Activated naive CD8-positive, alpha-beta T cell (primary cell): ENCODE data around the gene CDH22.

Experiments used
- H3K27ac Mint-ChIP-seq: one replicate; pipeline ENCODE4 v1.8.0; 2021; ENCODE audit warnings: mixed read lengths
- H3K27me3 Mint-ChIP-seq: one replicate; pipeline ENCODE4 v1.8.0; 2021; ENCODE audit warnings: mixed read lengths
- H3K36me3 Mint-ChIP-seq: one replicate; pipeline ENCODE4 v1.8.0; 2021; ENCODE audit warnings: mixed read lengths
- H3K4me1 Mint-ChIP-seq: one replicate; pipeline ENCODE4 v1.8.0; 2021; ENCODE audit warnings: low read depth, mixed read lengths
- H3K4me3 Mint-ChIP-seq: one replicate; pipeline ENCODE4 v1.8.0; 2021; ENCODE audit warnings: mild to moderate bottlenecking, mixed read lengths
- H3K9me3 Mint-ChIP-seq: one replicate; pipeline ENCODE4 v1.8.0; 2021; ENCODE audit warnings: low read depth, mixed read lengths

The CDH22 gene

DNA sequence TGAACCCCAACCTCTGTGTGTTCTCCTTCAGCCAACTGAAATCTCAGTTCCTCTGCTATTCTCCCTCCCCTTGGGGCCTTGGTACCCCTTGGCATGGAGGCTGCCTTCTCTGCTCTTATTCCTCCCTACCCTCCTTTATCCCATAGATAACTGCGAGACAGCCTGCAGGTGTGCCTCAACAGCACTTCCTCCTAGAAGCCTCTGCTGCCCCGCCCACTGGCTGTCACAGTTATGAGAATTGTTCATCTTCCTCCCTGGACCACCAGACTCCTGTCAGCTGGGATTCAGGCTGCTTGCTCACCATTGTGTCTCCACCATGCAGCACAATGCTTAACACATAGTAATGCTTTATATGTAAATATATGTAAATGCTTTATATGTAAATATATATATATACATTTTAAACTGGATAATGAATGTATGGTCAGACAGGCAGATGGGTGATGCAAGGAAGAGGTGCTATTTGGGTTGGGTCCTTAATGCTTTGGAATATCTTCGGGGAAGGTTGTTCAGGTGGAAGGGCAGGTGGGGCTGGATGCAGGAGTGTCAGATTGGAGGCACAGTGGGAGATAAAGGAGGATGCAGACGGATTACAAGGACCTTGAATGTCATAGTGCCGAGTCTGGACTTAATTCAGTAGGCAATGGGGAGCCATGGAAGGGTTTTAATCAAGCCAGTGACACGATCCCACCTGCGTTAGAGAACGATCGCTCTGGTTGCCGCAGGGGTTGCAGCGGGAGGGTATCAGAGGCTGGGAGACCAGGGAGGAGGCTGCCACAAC, 4.9 kb downstream of the CDH22 start:
- H3K36me3 Mint-ChIP-seq, result no peaks in the 10 kb centered on the region
- H3K4me1 Mint-ChIP-seq, result no peaks in the 10 kb centered on the region
- no peaks in the 10 kb centered on the region for H3K9me3 Mint-ChIP-seq
- no peak overlapping the region for H3K4me3 Mint-ChIP-seq
- H3K27ac Mint-ChIP-seq, result no peak overlapping the region
- peaks cover 9% of the 10 kb centered on the region for H3K27me3 Mint-ChIP-seq

DNA sequence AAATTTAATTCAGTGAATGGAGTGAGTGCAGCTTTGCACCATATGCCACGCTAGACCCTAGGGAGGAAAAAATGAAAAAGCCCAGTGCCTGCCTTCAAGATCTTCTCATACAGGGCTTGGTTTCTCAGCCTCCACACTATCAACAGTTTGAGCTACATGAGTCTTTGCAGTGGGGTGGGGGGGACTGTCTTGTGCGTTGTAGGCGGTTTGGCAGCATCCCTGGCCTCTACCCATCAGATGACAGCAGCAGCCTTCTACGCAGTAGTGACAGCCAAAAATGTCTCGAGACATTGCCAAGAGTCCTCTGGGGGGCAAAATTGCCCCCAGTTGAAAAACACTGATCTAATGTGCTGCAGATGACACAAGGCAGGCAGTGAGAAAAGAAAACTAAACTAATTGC, 6.2 kb downstream of the CDH22 start:
- Mint-ChIP-seq H3K9me3 (no peaks in the 10 kb centered on the region), H3K4me3 (no peak overlapping the region), H3K27ac (no peak overlapping the region), H3K27me3 (peaks cover 12% of the 10 kb centered on the region), H3K36me3 (no peaks in the 10 kb centered on the region), H3K4me1 (no peaks in the 10 kb centered on the region)

DNA sequence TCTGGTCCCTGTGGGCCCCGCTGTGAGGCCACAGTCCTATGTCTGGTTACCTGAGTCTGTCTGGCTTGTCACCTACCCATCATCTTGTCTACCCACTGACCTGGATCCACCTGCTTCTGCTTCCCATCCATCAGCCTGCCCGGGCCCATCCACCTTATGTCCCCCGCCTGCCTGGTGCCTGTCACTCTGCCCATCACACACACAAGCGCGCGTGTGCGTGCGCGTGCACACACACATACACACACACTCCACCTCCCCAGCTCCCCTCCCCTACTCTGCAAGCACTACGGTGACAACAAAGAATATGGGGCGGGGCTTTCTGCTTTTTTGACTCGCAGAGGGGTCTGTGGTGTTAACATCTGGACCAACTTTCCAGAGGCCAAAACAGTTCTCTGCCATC, 8.0 kb downstream of the CDH22 start:
- Mint-ChIP-seq H3K4me3 (no peak overlapping the region), H3K4me1 (no peaks in the 10 kb centered on the region), H3K27ac (no peak overlapping the region), H3K36me3 (no peaks in the 10 kb centered on the region), H3K9me3 (no peaks in the 10 kb centered on the region), H3K27me3 (peaks cover 14% of the 10 kb centered on the region)

DNA sequence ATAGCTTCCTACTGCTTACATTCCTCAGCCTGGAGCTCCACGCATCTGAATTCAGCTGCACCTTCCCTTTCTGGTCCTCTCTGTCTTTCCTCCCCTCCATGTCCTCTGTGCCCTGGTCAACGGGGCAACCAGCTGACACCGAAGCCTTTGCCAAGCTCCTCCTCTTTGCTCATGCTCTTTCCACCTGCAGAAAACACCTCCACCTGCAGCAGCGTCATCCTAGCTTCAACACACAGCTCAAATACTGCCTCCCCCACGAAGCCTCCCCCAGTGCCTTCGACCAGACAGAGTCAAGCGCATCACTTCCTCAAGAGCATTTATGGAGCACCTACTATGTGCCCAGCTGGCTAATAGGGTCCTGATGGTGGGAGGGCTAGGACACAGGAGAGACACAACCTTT, 9.2 kb downstream of the CDH22 start:
- no peaks in the 10 kb centered on the region for H3K9me3 Mint-ChIP-seq

DNA sequence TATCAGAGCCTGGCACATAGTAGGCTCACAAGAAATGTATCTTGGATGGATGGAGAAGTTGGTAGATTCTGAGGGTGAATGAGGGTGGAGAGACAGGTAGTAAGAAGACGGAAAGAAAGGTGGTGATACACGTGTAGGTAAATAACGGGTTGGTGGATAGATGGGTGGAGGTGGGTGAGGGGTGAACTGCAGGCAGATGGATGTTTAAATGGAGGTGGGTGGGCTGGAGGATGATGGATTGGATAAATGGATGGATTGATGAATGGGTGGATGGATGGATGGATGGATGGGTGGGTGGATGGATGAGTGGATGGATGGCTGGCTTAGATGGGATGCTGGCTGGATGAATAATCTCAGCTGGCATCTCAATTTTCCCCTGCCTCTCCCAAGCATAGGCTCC, 9.9 kb downstream of the CDH22 start:
- no peak overlapping the region for H3K4me3 Mint-ChIP-seq
- H3K9me3 Mint-ChIP-seq, result no peaks in the 10 kb centered on the region
- H3K27ac Mint-ChIP-seq, result no peak overlapping the region
- H3K4me1 Mint-ChIP-seq, result no peaks in the 10 kb centered on the region
- no peaks in the 10 kb centered on the region for H3K36me3 Mint-ChIP-seq
- H3K27me3 Mint-ChIP-seq, result peaks cover 15% of the 10 kb centered on the region

More for the DNA sequence above, 9.2 kb downstream of the CDH22 start:
- Mint-ChIP-seq H3K4me1 (no peaks in the 10 kb centered on the region), H3K36me3 (no peaks in the 10 kb centered on the region), H3K4me3 (no peak overlapping the region), H3K27ac (no peak overlapping the region), H3K27me3 (peaks cover 18% of the 10 kb centered on the region)

DNA sequence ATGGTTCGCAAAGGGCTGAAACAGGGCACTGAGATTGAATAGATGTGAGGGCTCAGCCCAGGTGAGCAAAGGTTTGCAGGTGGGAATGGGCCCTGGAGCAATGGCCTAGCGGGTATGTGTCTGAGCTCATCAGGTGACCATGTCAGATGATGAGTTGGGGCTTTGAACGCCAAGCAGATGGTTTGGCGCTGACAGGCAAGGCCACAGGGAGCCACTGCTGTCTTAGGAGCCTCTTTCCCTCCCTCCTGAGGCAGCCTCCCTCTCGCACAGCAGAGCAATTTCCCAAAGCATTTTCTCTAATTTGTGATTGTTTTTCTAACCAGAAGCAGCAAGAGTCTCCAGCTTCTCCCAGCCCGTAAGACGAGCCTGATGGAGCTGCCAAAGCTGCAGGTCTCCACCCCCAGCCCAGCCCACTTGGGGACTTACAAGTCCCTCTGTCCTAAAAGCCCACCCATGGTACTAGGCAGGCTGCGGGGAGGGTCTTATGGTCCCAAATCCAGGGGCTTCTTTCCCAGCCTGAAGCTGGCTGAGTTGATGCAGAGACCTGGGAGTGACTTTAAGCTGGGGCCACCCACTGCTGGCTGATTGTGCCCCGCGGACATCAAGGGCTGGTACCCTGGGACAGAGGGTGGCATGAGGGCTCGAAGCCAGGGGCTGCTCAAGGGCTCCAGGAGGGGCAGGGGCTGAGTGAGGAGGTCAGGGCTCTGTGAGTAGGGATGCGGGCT, 11.6 kb downstream of the CDH22 start:
- H3K9me3 Mint-ChIP-seq, result no peaks in the 10 kb centered on the region
- H3K27me3 Mint-ChIP-seq, result peaks cover 19% of the 10 kb centered on the region
- H3K36me3 Mint-ChIP-seq, result no peaks in the 10 kb centered on the region
- H3K4me1 Mint-ChIP-seq, result no peaks in the 10 kb centered on the region
- H3K4me3 Mint-ChIP-seq, result no peak overlapping the region
- H3K27ac Mint-ChIP-seq, result no peak overlapping the region

DNA sequence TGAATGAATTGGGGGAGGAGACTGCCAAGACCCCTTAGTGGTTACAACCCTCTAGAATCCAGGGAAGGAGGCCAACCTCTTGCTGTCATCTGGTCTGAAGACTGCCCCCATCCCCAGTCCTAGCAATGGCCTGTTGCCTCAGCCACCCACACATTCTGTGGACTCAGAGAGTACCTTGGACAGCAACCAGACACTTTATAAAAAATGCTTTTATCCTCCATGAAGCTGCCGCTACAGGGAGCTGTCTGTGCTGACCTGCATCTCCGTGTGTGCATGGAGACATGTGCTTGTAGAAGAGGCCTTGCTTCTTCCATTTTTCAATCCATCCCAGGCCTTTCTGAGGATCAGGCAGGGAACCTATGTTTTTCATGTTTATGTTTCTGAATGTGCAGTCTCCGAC, 15.2 kb downstream of the CDH22 start:
- Mint-ChIP-seq H3K27ac (no peak overlapping the region), H3K27me3 (peaks cover 17% of the 10 kb centered on the region), H3K4me3 (no peak overlapping the region), H3K9me3 (no peaks in the 10 kb centered on the region), H3K36me3 (no peaks in the 10 kb centered on the region), H3K4me1 (no peaks in the 10 kb centered on the region)

DNA sequence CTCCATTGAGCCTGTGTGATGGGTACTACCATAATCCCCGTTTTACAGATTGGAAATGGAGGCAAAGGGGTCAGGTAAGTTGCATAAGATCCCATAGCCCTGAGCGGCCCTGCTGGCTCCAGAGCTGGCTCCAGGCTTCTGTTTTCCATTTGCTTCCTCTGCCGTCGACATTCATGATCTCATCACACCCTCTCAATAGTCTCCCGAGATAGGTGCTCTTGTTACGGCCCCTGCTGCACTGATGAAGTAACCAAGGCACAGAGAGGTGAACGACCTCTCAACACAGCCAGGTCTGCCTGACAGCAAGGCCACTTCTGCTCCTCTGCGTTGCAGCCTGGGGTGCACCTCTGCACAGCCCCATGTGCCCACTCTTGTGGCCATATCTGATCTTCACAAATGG, 16.9 kb downstream of the CDH22 start:
- Mint-ChIP-seq H3K4me3 (no peak overlapping the region), H3K9me3 (no peaks in the 10 kb centered on the region), H3K27me3 (peaks cover 13% of the 10 kb centered on the region), H3K36me3 (no peaks in the 10 kb centered on the region), H3K4me1 (no peaks in the 10 kb centered on the region), H3K27ac (no peak overlapping the region)

DNA sequence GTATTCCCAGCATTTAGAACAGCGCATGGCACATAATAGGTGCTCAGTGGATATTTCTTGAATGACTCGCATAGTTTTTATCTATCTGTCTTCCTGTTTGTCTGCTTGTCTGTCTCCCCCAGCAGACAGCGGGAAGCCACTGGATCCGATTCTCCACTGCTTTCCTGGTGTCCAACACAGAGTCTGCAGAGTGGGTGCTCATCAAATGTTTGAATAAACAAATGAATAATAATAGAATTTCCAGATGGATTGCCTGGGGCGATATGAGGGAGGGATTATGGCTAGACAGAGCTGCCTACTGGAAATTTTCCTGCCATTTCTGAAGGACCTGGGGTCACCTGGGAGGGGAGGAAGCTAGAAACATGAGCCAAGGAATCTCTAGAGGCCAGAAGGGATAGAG, 18.9 kb downstream of the CDH22 start:
- no peak overlapping the region for H3K4me3 Mint-ChIP-seq
- no peaks in the 10 kb centered on the region for H3K9me3 Mint-ChIP-seq
- no peaks in the 10 kb centered on the region for H3K4me1 Mint-ChIP-seq
- no peak overlapping the region for H3K27ac Mint-ChIP-seq
- peaks cover 8% of the 10 kb centered on the region for H3K27me3 Mint-ChIP-seq
- H3K36me3 Mint-ChIP-seq, result no peaks in the 10 kb centered on the region

DNA sequence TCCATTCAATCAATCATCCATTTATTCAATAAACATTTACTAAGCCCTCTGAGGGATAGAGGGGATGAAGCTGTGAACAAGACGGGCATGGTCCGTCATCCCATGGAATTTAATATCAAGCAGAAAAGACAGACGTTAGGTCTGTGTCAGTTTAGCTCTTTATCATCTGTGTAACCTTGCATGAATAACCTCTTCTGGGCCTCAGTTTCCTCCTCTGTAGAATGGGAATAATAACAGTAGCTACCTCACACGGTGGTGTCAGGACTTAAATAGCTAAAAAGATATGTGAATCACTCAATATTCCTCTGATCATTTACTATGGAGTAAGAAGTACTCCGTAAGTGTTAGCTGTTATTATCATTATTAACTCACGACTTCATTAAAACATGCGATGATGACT, 21.3 kb downstream of the CDH22 start:
- H3K27me3 Mint-ChIP-seq, result peaks cover 9% of the 10 kb centered on the region
- H3K27ac Mint-ChIP-seq, result no peak overlapping the region
- no peaks in the 10 kb centered on the region for H3K9me3 Mint-ChIP-seq
- H3K4me3 Mint-ChIP-seq, result no peak overlapping the region
- H3K36me3 Mint-ChIP-seq, result no peaks in the 10 kb centered on the region
- H3K4me1 Mint-ChIP-seq, result no peaks in the 10 kb centered on the region

DNA sequence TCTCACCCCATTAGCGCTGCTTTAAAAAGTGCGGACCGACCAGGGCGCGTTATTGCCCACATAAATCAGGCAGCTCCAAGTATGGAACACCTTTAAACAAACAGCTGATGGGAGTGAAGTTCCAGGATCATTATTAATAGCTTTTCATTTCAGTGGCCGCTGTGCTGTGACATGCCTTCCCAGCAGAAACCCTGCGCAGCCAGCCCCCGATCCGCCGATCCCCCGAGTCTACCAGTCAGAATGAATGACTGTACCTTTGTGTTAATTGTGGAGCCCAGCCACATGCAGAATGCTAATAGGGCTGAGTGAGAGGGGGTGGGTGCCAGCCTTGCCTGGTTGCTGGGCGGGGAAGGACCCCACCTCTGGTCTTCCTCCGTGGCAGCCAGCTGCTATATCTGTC, 21.9 kb downstream of the CDH22 start:
- Mint-ChIP-seq H3K4me3 (no peak overlapping the region), H3K27ac (no peak overlapping the region), H3K4me1 (no peaks in the 10 kb centered on the region), H3K27me3 (peaks cover 12% of the 10 kb centered on the region), H3K9me3 (no peaks in the 10 kb centered on the region), H3K36me3 (no peaks in the 10 kb centered on the region)

DNA sequence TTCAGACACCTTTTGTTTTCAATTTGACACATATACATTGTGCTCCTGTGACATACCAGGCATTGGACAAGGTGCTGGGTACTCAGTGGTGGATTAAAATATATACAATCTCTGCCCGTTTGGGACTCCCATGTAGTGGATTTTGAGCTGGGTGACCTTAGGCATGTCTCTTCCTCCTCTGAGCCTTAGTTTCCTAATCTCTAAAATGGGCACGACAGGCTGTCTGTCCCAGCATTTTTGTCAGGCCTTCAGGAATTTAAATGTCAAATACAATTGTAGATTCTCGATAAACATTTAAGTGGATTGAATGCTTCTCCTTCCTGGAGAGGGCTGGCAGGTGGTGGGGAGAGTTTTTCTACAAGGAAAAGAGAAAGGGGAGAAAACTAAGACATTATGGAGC, 22.6 kb downstream of the CDH22 start:
- H3K27ac Mint-ChIP-seq, result no peak overlapping the region
- peaks cover 17% of the 10 kb centered on the region for H3K27me3 Mint-ChIP-seq
- no peaks in the 10 kb centered on the region for H3K4me1 Mint-ChIP-seq
- H3K9me3 Mint-ChIP-seq, result no peaks in the 10 kb centered on the region
- H3K4me3 Mint-ChIP-seq, result no peak overlapping the region
- no peaks in the 10 kb centered on the region for H3K36me3 Mint-ChIP-seq

DNA sequence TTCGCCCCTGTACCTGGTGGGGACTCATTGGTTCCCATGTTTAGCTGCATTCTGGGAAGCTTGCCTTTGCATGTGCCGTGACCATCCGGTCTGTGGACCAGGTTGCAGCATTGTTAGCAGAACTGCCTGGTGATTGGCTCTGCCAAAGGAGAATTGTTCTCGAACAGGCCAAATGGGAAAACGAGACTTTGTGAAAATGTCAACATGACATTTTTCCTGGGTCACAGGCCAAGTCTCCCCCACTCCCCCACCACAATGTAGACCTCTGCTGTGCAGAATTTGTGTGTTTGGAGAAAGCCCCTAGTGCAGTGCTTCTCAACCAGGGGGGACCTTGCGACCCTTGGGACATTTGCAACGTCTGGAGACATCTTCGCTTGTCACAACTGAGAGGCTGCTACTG, 23.2 kb downstream of the CDH22 start:
- Mint-ChIP-seq H3K9me3 (no peaks in the 10 kb centered on the region), H3K27me3 (peaks cover 18% of the 10 kb centered on the region), H3K4me1 (no peaks in the 10 kb centered on the region), H3K27ac (no peak overlapping the region), H3K4me3 (no peak overlapping the region), H3K36me3 (no peaks in the 10 kb centered on the region)

DNA sequence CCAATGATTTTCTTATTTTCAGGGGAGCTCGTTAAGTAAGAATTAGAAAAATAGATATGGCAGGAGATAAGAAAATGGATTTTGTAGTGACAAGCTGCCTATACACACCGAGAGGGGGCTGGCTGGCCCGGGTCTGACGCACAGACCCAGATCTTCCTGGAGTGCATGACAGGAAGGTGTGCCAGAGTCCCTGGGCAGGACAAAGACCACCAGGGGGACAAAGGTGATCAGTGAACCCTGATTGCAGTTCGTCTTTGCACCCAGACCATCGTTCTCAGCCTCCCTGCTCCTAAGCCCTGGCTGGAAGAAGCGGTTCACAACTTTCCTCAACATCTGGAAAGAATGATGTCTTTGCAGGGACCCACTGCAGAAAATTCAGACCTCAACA, 24.3 kb downstream of the CDH22 start:
- Mint-ChIP-seq H3K4me3 (no peak overlapping the region), H3K27ac (no peak overlapping the region), H3K27me3 (peaks cover 22% of the 10 kb centered on the region), H3K9me3 (no peaks in the 10 kb centered on the region), H3K36me3 (no peaks in the 10 kb centered on the region), H3K4me1 (no peaks in the 10 kb centered on the region)

DNA sequence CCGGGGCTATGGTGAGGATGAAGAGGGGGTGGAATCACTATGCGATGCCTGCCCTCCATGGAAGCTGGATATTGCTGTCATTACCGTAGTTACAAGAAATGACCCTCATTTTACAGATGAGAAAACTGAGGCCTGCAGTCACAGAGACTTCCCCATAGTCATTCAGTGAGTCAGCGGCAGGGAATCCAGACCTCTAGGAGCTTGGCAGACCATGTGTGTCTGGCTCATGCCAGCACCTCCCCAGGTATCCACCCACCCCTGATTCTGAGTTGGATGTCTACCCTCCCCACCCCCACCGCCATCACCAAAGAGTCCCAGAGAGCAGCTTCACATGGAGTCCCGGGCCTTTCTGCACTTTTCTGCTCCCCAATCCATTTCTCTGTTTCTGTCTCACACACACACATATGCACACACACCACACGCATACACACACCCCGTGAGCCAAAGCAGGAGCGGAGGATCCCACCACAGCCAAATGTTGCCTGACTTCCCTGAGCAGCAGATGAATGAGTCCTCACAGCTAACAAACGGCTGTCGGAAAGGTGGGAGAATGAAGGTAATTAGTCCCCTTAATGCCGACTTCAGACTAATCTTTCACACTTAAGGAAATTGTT, 24.8 kb downstream of the CDH22 start:
- H3K4me3 Mint-ChIP-seq, result no peak overlapping the region
- H3K27ac Mint-ChIP-seq, result no peak overlapping the region
- H3K27me3 Mint-ChIP-seq, result peaks cover 22% of the 10 kb centered on the region
- H3K9me3 Mint-ChIP-seq, result no peaks in the 10 kb centered on the region
- H3K4me1 Mint-ChIP-seq, result no peaks in the 10 kb centered on the region
- no peaks in the 10 kb centered on the region for H3K36me3 Mint-ChIP-seq
